ENCODE results near the gene RAB31.

GRCh38 chr18:9721893-9722550 is 13.9 kb downstream of the RAB31 start:
- no peak for TF ChIP-seq POLR2A (IDR thresholded peaks at IDR 0.05)
- TF ChIP-seq CTCF (IDR thresholded peaks at IDR 0.05), result no peak

Data from lower leg skin (tissue), 3 donors.